ENCODE data around the gene KCTD17.

DNA sequence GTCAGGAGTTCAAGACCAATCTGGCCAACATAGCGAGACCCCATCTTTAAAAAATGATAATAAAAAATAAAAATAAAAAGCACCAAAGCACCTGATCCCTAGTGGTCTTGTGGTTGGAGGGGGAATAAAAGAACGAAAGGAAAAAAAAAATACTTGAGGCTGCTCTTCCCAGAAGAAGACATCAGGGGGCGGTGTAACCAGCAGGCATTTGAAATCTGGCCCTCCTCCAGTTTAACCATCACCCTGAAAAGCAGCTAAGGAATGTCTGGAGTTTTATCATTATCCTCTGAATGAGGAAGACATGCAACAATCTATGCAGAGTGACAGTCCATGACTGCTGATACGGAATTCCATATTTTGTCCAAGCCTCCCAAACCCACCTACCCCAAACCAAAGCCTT, 5.6 kb upstream of the KCTD17 start:
- TF ChIP-seq POLR2AphosphoS5 (IDR thresholded peaks at IDR 0.05) (no peak), CTCF (IDR thresholded peaks at IDR 0.05) (no peak), POLR2A (IDR thresholded peaks at IDR 0.05) (no peak)
